ENCODE data around the gene MYZAP. TPM values are rescaled to one million over a fixed set of nuclear protein-coding genes. Genes with fewer than 3 reads are reported as not detected.

MYZAP gene
- total and polyA plus RNA-seq, 9 of the 15 experiments (the other 6 are each of a cell fraction or from before 2014, with no cell fraction given) = 0.03 TPM; not detected in 8

GRCh38 chr15:57662091-57662744 is 70.5 kb downstream of the MYZAP start:
- Histone ChIP-seq H3K79me2 (ENCODE audit: control insufficient read depth, insufficient read depth, low read length) (no peaks in the 10 kb centered on the region), H3K4me2 (ENCODE audit: insufficient read depth, low read length) (no peak overlapping the region), H3K9ac (ENCODE audit: insufficient read depth in 1 of 2, low read depth in 2 of 2, low read length in 2 of 2) (no peak overlapping the region), H3K4me1 (replicated peaks in 1 of 2; ENCODE audit: control insufficient read depth in 2 of 2, insufficient read depth in 2 of 2, low read length in 2 of 2) (no peaks in the 10 kb centered on the region), H3K9me1 (ENCODE audit: control insufficient read depth, insufficient read depth, low read length) (no peaks in the 10 kb centered on the region), H2AFZ (ENCODE audit: low read depth, low read length) (no peak overlapping the region), H3K27me3 (ENCODE audit: control insufficient read depth in 2 of 2, insufficient read depth in 2 of 2, low read length in 2 of 2) (peaks cover 8 to 12% of the 10 kb centered on the region in 2 experiments; a peak in 4 of 5 replicates), H4K20me1 (replicated peaks; ENCODE audit: control insufficient read depth, insufficient read depth, low read length) (no peaks in the 10 kb centered on the region), H3K36me3 (ENCODE audit: control insufficient read depth, insufficient read depth, low read length) (no peaks in the 10 kb centered on the region), H3K4me3 (no peak overlapping the region), H3K9me3 (replicated peaks; ENCODE audit: control insufficient read depth, insufficient read depth, low read depth, low read length) (no peaks in the 10 kb centered on the region), H3K27ac (ENCODE audit: extremely low read depth, low read depth, low read length) (no peak overlapping the region)
- FAIRE-seq = no peak
- DNase-seq (ENCODE audit: extremely low read depth in 1 of 4, low spot score in 3 of 4) = no peak
- no TSS peak for BruUV-seq (replicated peaks)
- intact Hi-C loops (cut with micrococcal nuclease) (loop anchor here (10.0 kb wide), 1 partner anchor 403 kb away; the partner anchor contains the start of gene ALDH1A2), in situ Hi-C loops (cut with MboI) (no loop called here)
- CTCF ChIA-PET (ENCODE audit: low intra/inter-chr PET ratio) = no interaction called here
- ATAC-seq = no peak
- TF ChIP-seq MEF2A (IDR thresholded peaks at IDR 0.05; ENCODE audit: control insufficient read depth, low read depth, low read length) (no peak), TCF7 (IDR thresholded peaks at IDR 0.05; ENCODE audit: borderline replicate concordance) (no peak), HDAC2 (IDR thresholded peaks at IDR 0.05) (no peak), TSHZ1 (CRISPR knock-in tag; IDR thresholded peaks at IDR 0.05) (no peak), JUND (IDR thresholded peaks at IDR 0.05; ENCODE audit: borderline replicate concordance, low read depth, low read length) (no peak), JUND (tag; IDR thresholded peaks at IDR 0.05; ENCODE audit: borderline replicate concordance, low read depth, low read length) (no peak), EGR1 (conservative IDR thresholded peaks at IDR 0.05) (no peak), E2F5 (CRISPR knock-in tag; IDR thresholded peaks at IDR 0.05) (no peak), MTF1 (CRISPR knock-in tag; IDR thresholded peaks at IDR 0.05; ENCODE audit: borderline replicate concordance) (no peak), LARP7 (IDR thresholded peaks at IDR 0.05) (no peak), ZNF165 (CRISPR knock-in tag; IDR thresholded peaks at IDR 0.05; ENCODE audit: borderline replicate concordance) (no peak), SRSF3 (IDR thresholded peaks at IDR 0.05; ENCODE audit: insufficient read depth, low read length) (no peak), ZNF449 (CRISPR knock-in tag; IDR thresholded peaks at IDR 0.05) (no peak), ADNP (tag; IDR thresholded peaks at IDR 0.05) (no peak), RAD21 (CRISPR knock-in tag; conservative IDR thresholded peaks at IDR 0.05 in 1 of 2, IDR thresholded peaks at IDR 0.05 in 1 of 2) (no peak), PTBP1 (IDR thresholded peaks at IDR 0.05; ENCODE audit: low read depth, low read length) (no peak), PRPF4 (IDR thresholded peaks at IDR 0.05; ENCODE audit: insufficient read depth, low read depth, low read length, poor library complexity, severe bottlenecking) (no peak), HCFC1 (IDR thresholded peaks at IDR 0.05; ENCODE audit: low read depth, low read length) (no peak)
- POLR2A ChIA-PET = no interaction called here
- WGBS (ENCODE audit: insufficient coverage, low coverage, missing lambda C conversion rate) = 0% methylated on average over 3 of the region's 3 CpGs
